GM21360 (cell line): ENCODE data around the gene PPP1R18.
"Not testable (repeated sequence)": the region's sequence is repeated elsewhere in the genome, so short reads cannot be mapped to it uniquely, and the experiment has no call there.

Source experiments
- ATAC-seq: cut with Tn5 transposase; IDR thresholded peaks from one replicate; pipeline ENCODE4 v1.9.1; 2021; ENCODE audit warnings: mild to moderate bottlenecking, moderate library complexity; ENCODE audit not compliant: unreplicated experiment

The PPP1R18 gene

DNA sequence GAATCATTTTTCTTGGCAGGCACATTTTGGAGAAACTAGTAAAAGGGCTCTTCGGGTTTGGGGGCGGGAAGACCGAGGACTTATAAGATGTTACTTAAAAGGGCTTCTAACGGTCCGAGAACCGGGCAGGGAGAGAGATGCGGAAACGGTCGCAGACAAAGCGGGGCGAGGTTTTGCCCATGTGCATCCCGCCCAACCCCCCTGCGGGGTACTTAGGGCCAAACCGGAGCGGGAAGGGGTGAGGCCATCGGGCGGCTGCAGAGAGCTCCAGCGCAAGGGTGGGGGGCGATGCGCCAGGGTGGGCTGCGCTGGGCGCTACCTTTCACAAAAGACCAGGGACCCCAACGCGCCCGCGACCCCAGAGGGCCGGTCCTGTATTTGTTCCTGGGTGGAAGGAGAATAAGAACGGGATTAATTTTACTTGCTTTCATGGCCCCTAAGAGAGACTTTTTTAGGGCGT, 34.3 kb upstream of the PPP1R18 start:
- ATAC-seq, result no peak

DNA sequence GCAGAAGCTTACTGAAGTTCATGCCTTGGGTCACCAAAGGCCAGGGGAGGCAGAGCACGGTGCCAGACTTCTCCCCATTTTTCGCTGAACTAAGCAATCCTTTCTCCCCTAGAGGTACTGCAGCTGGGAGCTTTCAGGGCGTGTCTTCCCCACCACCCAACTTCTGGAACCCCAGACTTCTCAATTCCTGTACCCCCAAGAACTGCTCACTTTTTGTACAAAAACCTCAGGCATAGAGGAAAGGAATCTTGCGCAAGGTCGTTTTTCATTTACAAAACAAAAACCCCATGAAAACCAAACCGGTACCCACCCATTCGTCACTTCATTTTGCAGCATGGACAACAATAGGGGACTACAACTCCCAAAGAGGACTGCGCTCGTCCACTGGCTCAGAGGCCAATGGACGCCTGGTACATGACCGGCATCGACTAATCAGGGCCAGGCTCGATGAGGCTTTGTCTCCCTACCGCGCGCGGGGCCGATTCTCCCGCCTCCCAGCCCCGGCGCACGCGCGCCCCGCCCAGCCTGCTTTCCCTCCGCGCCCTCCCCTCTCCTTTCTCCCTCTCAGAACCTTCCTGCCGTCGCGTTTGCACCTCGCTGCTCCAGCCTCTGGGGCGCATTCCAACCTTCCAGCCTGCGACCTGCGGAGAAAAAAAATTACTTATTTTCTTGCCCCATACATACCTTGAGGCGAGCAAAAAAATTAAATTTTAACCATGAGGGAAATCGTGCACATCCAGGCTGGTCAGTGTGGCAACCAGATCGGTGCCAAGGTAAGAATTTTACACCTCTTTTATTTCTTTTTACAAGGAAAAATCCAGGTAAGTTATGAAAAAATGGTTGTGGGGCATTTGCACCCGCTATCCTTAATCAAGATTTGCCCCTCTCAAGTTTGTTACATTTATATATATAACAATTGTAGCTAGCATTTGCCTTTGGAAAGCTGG, 33.6 kb upstream of the PPP1R18 start, which contains the start of gene TUBB:
TSS of gene TUBB (plus strand) at position 562 of the 947 bp plus-strand sequence. CDS start at position 717, 155 bp downstream.
- ATAC-seq, result peak; percentile 42

DNA sequence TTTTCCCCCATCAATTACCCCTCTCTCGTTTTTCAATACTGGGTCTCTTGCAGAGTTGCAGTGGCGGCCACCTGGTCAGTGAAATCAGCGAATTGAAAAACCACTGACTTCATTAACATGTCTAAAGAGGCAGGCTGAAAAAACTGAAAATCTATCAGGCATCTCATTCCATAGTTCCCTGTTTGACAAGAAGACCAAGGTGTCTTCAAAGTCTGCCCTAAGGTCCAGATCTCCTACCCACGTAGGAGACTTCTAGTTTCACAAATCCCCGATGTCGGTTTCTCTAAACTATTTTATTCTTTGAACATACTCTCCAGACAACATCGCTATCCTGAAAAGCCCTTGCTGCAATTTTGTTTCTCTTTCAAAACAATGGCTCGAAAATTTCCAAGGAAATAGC, 32.9 kb upstream of the PPP1R18 start:
- no peak for ATAC-seq

DNA sequence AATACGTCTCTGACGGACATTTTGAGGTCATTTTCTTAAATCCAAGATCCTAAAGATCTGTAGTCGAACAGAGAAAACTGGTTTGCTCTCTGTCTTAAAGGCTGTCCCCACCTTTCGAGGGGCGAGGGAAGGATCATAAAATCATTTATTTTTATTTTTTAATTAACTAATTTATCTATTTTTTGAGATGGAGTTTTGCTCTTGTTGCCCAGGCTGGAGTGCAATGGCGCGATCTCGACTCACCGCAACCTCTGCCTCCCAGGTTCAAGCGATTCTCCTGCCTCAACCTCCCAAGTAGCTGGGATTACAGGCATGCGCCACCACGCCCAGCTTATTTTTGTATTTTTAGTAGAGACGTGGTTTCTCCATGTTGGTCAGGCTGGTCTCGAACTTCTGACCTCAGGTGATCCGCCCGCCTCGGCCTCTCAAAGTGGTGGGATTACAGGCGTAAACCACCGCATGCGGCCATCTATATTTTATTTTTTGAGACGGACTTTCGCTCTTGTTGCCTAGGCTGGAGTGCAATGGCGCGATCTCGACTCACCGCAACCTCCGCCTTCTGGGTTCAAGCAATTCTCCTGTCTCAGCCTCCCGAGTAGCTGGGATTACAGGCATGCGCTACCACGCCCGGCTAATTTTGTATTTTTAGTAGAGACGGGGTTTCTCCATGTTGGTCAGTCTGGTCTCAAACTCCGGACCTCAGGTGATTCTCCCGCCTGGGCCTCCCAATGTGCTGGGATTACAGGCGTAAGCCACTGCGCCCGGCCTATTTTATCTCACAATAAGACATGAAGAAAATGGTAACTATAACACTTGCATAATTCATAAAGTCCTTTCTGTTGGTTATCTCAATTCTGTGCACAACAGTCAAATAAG, 31.6 kb upstream of the PPP1R18 start:
- ATAC-seq, result not testable (repeated sequence)

DNA sequence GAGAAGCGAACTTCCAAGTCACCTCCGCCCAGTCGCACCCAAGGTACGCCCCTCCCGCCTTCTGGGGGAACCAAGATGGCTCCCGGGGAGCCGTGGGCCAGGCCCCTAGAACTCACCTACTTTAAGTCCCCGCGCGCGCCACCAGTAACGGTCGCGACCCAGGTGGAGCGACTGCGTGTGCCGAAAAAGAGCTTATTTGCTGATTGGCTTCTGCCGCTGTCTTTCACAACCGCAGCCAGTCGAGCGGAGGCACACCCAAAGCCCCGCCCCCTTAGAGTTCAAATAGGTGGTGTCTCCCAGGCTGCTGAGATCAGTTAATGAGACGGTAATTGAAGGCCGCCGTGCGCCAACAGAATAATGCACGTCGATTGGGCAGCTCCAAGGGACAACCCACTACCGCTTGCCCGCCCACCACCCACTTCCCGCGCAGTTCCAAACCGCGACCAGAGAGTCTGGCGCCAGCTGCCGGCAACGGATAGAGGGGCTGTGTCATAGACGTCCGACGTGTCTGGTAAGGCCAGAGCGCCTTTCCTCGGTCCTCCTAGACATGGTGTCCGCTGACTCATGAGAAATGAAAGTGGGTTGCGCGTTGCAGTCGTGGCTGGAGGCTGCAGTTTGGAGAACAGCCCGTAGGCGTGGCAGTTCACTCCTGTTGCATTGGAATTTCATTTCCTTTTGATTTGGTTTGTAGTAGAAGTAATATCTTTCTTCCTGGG, 30.8 kb upstream of the PPP1R18 start, which contains the start of gene MDC1:
TSS of gene MDC1 (minus strand) at position 153 of the 716 bp plus-strand sequence. CDS start 2,106 bp downstream, outside the sequence.
- ATAC-seq, result peak; percentile 48

DNA sequence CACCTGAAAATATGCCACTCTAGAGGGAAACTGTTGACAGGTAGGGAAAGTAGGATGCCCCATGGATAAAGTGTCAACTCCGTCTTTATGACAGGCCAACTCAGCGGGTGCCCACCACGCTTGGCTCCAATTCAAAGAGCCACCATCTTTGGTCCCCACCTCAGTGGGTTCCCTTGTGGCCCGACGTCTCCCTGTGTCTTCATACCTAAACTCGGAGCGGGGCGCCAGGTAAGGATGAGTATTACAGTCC, 30.4 kb upstream of the PPP1R18 start:
- no peak for ATAC-seq

DNA sequence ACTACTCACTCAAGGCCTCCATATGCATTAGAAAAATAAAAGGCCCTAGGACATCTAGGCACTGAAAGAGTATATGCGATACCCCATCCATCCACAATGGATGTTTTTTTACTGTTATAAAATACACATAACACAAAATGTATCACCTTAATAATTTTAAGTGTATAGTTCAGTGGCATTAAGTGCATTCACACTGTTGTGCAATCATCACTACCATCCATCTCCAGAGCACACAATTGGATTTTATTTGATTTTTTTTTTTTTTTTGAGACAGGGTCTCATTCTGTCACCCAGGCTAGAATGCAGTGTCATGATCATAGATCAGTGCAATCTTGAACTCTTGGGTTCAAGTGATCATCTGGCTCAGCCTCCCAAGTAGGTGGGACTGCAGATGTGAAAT, 27.8 kb upstream of the PPP1R18 start:
- no peak for ATAC-seq

DNA sequence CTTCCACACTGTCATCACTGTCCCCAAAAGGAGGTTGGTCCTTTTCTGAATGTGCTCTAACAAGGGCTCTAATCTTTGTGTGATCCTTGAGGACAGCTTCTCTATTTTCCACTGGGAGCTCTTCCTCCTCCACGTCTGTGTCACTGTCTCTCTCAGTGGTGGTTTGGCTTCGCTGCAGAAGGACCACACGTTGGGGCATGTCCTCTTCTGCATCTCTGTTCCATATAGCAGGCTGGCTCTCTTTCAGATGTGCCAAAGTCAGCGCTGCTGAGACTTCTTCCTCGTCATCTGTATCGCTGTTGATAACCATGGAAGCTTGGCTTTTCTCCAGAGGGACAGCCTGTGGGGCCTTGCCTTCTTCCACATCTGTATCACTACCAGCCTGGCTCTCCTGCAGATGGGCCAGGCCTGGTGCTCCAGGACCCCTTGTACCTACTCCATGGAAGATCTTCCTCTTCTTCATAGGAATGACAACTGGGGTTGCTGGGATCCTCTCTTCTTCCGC, 26.0 kb upstream of the PPP1R18 start:
- no peak for ATAC-seq

DNA sequence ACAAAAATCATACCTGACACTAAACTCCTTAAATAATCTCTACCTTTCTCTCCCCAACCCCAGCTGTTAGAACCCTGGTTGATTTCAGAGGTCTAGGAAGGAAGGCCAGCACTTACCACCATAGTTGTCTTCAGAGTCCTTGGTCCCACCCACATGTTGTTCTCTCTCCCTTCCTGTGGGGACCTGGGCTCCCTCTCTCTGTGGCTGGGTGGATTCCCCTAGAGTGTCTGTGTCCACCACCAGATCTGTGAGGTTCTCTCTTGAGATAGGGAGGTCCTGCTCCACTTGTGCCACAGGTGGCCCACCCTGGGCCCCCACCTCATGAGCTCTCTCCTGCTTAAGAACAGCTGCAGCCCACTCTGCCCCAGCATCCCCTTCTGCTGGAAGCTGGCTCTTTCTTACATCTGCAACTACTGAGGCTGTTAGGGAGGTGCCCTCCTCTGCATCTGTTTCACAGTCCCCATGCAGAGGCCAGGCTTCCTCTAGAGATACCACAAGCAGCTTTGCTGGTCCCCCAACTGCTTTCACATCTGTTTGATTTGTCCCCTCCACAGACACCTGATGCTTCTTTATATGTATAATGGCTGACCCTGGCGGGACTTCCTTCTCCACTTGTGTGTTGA, 25.4 kb upstream of the PPP1R18 start:
- no peak for ATAC-seq

DNA sequence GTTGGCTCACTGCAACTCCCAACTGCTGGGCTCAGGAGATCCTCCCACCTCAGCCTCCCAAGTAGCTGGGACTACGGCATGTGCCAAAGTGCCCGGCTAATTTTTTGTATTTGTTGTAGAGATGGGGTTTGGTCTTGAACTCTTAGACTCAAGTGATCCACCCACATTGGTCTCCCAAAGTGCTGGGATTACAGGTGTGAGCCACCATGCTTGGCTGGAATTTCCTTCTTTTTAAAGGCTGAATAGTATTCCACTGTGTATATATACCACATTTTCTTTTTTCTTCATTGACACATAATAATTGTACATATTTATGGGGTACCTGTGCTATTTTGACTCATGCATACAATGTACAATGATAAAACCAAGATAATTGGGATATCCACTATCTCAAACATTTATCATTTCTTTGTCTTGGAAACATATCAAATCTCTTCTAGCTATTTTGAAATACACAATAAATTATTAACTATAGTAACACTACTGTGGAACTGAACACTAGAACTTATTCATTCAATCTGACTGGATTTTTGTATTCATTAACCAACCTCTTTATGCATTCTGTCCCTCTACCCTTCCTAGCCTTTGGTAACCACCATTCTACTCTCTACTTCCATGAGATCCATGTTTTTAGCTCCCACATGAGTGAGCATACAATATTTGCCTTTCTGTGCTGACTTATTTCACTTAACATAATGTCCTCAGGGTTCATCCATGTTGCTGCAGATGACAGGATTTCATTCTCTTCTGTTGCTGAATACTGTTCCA, 22.8 kb upstream of the PPP1R18 start:
- ATAC-seq, result no peak

DNA sequence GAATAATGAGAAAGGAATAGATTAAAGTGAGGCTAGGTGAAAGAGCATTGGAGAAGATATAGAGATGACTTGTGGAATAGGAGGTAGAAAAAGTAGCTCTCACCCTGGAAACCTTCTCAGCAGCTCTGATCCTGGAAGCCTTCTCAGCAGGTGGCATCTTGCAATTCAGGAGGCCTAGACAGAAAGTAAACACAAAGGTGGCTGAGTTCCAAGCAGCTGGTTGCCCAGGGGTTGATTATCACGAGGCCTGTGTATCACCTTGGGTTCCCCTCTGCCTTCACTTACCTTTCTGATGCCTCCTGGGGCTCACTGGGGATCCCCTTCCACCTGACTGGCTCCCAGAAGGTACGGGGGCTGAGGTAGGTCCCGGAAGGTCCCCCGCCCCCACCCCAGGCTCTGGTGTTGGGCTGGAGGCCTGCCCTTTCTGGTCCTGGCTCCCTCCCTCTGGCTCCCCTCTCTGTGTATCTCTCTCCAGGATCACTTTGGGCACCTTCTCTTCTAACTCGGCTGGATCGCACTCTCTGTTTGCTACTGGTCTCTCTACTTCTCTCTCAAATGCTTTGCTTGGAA, 20.9 kb upstream of the PPP1R18 start:
- no peak for ATAC-seq

DNA sequence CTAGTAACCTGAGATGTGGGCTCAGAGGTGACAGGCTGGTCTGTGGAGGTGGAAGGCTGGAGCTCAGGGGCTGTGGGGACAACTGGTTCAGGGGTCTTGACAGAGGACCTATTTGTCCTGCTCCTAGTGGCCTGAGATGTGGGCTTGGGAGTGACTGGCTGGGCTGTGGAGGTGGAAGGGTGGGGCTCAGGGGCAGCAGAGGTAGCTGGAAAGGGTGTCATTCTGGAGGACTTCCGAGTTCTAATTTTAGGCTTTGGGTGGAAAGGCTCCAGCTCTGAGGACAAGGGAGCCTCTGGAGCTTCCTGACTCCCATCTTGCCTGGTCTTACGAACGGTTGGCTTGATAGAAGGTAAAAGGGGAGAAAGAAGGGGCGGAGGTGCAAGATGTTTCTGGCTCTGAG, 19.2 kb upstream of the PPP1R18 start:
- ATAC-seq, result no peak

DNA sequence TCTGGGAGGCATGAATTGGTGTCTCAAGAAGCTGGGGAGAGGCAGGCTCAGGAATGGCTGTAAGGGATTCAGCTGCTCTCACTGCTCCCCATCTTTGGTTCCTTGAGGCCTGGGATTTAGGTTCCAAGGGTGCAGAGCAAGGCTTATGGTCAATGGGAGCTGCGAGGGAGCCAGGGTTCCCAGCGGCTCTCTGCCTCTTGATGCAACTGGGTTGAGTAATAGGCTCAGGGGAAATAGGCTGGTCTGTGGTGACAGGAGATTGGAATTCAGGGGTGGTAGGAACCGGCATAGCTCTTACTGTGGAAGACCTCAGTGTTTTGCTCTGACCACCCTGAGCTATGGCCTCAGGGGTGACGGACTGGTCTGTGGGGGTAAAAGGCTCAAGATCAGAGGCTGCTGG, 17.4 kb upstream of the PPP1R18 start:
- ATAC-seq, result no peak

DNA sequence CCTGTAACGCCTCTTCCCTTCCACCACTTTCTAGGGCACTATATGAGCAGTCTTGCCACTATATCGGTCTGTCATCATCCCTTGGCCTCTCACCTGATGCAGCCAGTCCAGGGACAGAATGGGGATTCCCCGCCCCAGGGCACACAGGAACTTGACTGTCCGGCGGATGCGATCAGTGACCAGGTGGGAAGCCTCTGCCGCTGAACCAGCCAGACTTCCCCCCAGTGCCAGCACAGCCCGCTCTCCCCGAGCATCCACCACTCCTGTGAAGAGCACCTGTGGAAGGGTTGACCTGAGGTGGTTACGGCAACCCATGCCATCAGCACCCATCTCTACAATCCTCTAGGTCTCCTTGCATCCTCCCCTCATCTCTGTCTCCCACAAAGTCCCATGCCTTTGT, 16.6 kb upstream of the PPP1R18 start:
- no peak for ATAC-seq

DNA sequence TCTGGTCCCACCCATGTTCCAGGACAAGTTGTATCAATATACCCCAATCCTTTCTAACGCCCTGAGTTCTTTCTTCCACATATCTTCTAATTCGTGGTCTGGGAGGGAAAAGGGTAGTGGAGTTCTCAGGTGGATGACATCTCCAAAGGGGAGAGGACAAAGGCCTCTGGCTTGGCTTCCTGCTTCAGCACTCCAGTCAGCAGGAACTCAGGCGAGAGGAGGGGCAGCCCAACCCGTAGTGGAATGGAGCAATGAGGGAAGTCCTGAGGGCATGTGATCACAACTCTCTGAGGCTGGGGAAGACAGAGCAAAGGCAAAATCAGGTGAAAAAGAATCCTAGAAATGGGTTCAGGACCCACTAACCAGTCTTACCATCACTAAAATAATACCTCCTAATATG, 13.9 kb upstream of the PPP1R18 start:
- no peak for ATAC-seq

DNA sequence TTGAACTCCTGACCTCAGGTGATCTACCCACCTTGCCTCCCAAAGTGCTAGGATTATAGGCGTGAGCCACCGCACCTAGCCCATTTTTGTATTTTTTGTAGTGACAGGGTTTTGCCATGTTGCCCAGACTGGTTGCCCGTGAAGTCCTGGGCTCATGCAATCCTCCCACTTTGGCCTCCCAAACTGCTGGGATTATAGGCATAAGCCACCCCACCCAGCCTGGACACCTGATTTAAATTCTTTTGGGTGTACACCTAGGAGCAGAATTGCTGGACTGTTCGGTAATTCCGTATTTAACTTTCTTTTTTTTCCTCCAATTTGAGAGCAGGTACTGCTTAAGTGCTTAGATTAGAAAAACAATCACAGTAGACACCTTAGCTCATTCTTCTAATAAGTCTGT, 10.0 kb upstream of the PPP1R18 start:
- no peak for ATAC-seq

DNA sequence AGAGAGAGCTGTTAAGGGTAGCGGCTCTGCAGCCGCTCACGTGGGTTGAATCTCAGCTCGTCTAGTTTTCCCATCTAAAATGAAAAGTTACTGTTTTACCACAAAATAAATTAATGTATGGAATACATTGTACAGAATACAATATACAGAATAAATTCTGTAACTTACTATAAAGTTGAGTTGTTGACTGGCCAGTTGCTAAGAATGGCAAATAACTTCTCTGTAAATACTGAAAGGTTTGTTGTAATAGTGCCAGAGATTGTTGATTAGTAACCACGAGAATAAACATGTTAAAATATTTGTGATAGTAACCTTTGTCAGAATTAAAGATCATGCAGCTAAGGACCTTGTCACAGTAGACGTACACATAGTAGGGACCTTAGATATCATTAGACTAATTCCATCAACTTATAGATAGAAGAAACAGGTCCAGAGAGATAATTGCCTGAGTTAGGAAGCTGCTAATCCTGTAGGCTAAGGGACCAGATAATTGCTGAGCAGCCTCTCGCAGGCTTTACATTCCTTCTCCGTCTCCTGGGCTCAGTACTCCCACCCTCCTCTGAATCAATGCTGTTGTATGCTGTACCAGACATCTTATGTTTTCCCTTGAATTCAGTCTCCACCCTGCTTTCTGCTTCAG, 4.9 kb upstream of the PPP1R18 start:
- no peak for ATAC-seq

DNA sequence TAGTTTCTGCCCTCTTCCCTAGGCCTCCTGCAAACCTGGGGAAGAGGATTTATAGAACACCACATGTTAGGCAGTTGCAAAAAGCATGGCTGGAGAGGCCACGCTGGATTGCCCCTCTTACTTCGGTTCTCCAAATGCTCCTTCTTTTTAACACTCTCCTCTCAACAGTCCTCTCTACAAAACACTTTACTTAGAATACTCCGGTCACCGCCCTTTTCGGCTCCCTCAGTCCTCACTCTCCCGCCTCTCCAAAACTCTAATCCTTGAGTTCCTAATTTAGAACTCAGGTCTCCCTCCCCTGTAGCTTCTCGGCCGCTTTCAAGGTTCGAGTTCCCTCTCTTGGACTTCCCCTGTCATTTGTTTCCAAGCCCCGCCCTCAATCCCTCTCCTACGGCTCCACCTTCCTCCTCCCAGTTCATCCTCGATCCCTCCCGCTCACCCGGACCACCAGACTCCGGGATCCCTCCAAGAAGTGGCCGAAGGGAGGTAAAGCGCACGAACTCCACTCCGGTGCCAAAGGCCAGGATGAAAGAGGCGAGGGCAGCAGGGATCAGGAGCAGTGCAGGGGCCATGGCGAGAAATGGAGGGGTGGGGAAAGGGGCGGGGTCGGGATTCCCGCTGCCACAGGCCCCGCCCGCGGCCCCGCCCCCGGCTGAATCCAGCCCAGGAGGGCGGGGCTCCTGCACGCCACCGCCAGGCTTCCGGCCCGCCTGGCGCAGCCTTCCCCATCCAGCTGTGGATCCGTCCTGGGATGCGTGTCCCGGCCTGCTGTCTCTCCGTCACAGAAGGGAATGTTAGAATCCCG, 4.2 kb upstream of the PPP1R18 start, which contains the start of gene NRM:
TSS of gene NRM (minus strand) at position 582 of the 805 bp plus-strand sequence. CDS start at position 572, 10 bp downstream.
- ATAC-seq, result no peak
